AG09319 (cell line): ENCODE data around the gene EDIL3.

Experiments used
- DNase-seq: peaks from one replicate; pipeline ENCODE4 v3.0.0-alpha.2; 2010; ENCODE audit warnings: low read depth; ENCODE audit errors: extremely low read depth
- CTCF ChIP-seq: IDR thresholded peaks from 2 replicates; pipeline ENCODE4 v1.5.1; 2011; ENCODE audit warnings: low read depth, mild to moderate bottlenecking, inconsistent platforms, low read length, moderate library complexity

The EDIL3 gene

GRCh38 chr5:83967417-83967816 is 417.3 kb downstream of the EDIL3 start:
- no peak for TF ChIP-seq CTCF
- no peak for DNase-seq

- no peak for DNase-seq
- TF ChIP-seq CTCF, result no peak
Measured at GRCh38 chr5:83965441-83965840, 419.2 kb downstream of the EDIL3 start.

- no peak for TF ChIP-seq CTCF
- no peak for DNase-seq
Measured at GRCh38 chr5:83964271-83964670, 420.4 kb downstream of the EDIL3 start.

GRCh38 chr5:83957188-83957587 is 427.5 kb downstream of the EDIL3 start:
- DNase-seq, result no peak
- no peak for TF ChIP-seq CTCF

- no peak for DNase-seq
- TF ChIP-seq CTCF, result no peak
Measured at GRCh38 chr5:83956386-83956785, 428.3 kb downstream of the EDIL3 start.

GRCh38 chr5:83955916-83956315 is 428.8 kb downstream of the EDIL3 start:
- DNase-seq, result peak; percentile 12
- TF ChIP-seq CTCF, result no peak

GRCh38 chr5:83947763-83948162 is 436.9 kb downstream of the EDIL3 start:
- DNase-seq, result no peak

More at GRCh38 chr5:83947763-83948162, 436.9 kb downstream of the EDIL3 start:
- no peak for TF ChIP-seq CTCF
